Thyroid gland (tissue), 4 donors: ENCODE results near the gene SEC23B. TPM values are rescaled to one million over a fixed set of nuclear protein-coding genes. Genes with fewer than 3 reads are reported as not detected.

ENCODE experiments used
- DNase-seq, 2 donors: peaks; one replicate each; pipeline ENCODE4 v3.0.0-alpha.2; 2019
- H3K27ac ChIP-seq, 3 donors: fragments of 200-600 bp; sonication (generic); 1 replicate in 2 of 3; 2 replicates in 1 of 3; pipeline ENCODE4 v1.5.1; 2016 to 2019; ENCODE audit warnings: mild to moderate bottlenecking in 1 of 3, moderate library complexity in 1 of 3
- H3K27me3 ChIP-seq: fragments of 200-600 bp; sonication (generic); one replicate; pipeline ENCODE4 v1.5.1; 2019
- H3K36me3 ChIP-seq, 2 donors: fragments of 200-600 bp; sonication (generic); one replicate each; pipeline ENCODE4 v1.5.1; 2016 to 2019
- H3K4me1 ChIP-seq, 2 donors: fragments of 200-600 bp; sonication (generic); one replicate each; pipeline ENCODE4 v1.5.1; 2017 to 2019
- H3K4me3 ChIP-seq, 3 donors: fragments of 200-600 bp; sonication (generic); replicated peaks in 1 of 3; 1 replicate in 2 of 3; 2 replicates in 1 of 3; pipeline ENCODE4 v1.5.1; 2016; ENCODE audit warnings: mild to moderate bottlenecking in 1 of 3
- H3K9me3 ChIP-seq: fragments of 200-600 bp; sonication (generic); one replicate; pipeline ENCODE4 v1.5.1; 2017
- POLR2A ChIP-seq, 2 donors: fragments of 450-650 bp; IDR thresholded peaks; one replicate each; pipeline ENCODE4 v1.6.1; 2017; ENCODE audit warnings: antibody characterized with exemption in 2 of 2, mild to moderate bottlenecking in 2 of 2, moderate library complexity in 1 of 2
- WGBS, 2 donors: methylation state at CpG; one replicate each; pipeline ENCODE4 v1.1.5; 2017; 5-methylcytosine and 5-hydroxymethylcytosine counted together
- intact Hi-C: fragments of 100-400 bp; cut with DNase I; formaldehyde crosslinking; loops from one replicate; pipeline ENCODE4 v1.15.1; 2023
- total RNA-seq, 4 donors: library from RNA; depleted of rRNA; stranded (reverse); fragments of >200 nt; gene quantifications; one replicate each; pipeline ENCODE4 v1.2.3, GENCODE V29; 2016
- TF ChIP-seq, protein P1 (sequence below), 6 experiments: fragments of 200-600 bp in 3 of 6; fragments of 450-650 bp in 3 of 6; sonication (generic) in 3 of 6; IDR thresholded peaks; one replicate each; pipeline ENCODE4 v1.5.1; 2016 to 2019; ENCODE audit warnings: antibody characterized with exemption in 6 of 6, mild to moderate bottlenecking in 2 of 6, inconsistent platforms in 1 of 6, moderate library complexity in 1 of 6

The SEC23B gene
- total RNA-seq, 4 donors from 2014 or later = 60.5 to 94.1 (median 84.6) TPM

DNA sequence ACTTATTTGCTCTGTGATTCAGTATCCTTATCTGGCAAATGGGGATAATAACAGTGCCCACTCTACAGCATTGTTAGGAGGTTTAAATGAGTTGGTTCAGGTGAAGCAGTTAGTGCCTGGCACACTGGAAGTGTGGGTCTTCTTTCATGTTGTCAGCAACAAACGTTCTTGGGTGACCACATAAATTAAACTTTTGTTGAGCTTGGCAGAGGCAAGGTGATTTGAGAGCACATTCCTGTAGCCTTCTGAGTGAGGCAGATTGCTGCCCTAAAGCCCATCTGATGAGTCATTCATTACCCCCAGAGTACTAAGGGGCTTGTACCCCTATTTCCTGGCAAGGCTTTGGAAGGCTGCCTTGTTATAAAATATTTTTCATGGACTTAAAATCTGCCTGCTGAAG is 25.8 kb downstream of the SEC23B start:
- no peaks in the 10 kb centered on the region for H3K9me3 ChIP-seq
- 57 to 76% methylated on average over 1 of the region's 1 CpG for WGBS, 2 donors
- H3K27ac ChIP-seq = no peak overlapping the region
- TF ChIP-seq POLR2A (IDR thresholded peaks at IDR 0.05) = no peak
- TF ChIP-seq, protein P1, sequence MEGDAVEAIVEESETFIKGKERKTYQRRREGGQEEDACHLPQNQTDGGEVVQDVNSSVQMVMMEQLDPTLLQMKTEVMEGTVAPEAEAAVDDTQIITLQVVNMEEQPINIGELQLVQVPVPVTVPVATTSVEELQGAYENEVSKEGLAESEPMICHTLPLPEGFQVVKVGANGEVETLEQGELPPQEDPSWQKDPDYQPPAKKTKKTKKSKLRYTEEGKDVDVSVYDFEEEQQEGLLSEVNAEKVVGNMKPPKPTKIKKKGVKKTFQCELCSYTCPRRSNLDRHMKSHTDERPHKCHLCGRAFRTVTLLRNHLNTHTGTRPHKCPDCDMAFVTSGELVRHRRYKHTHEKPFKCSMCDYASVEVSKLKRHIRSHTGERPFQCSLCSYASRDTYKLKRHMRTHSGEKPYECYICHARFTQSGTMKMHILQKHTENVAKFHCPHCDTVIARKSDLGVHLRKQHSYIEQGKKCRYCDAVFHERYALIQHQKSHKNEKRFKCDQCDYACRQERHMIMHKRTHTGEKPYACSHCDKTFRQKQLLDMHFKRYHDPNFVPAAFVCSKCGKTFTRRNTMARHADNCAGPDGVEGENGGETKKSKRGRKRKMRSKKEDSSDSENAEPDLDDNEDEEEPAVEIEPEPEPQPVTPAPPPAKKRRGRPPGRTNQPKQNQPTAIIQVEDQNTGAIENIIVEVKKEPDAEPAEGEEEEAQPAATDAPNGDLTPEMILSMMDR (IDR thresholded peaks at IDR 0.05) = no peak
- no peak for DNase-seq
- H3K4me1 ChIP-seq = no peaks in the 10 kb centered on the region
- H3K27me3 ChIP-seq = no peaks in the 10 kb centered on the region
- intact Hi-C loops = no loop called here
- peaks cover 47 to 70% of the 10 kb centered on the region in 2 donors for H3K36me3 ChIP-seq
- H3K4me3 ChIP-seq = no peak overlapping the region

DNA sequence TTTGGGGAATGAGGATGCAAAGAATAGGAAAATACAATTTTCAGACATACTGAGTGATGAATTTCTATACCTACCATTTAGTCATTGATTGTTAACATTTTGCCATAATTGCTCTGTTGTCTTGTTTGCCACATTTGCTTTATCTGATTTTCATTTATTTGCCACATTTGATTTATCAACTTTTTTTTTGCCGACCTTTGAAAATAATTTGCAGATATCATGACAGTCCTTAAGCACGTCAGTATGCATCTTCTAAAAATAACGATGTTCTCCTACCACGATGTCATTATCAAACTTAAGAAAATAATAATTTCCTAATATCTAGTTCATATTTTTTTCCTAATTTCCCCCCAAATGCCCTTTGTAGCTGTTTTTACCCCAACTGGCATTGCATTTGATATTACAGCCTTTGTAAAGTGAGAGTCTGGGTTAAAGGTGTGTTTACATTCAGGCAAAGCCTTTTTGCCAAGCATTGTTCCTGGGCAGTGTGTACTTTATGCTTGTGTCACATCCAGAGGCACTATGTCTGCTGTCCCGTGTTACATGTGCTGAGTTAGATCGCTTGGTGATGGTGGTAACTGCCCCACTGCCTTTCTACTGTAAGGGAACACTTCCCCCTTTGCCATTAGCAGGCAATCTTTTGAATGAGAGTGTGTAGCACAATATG is 26.4 kb downstream of the SEC23B start:
- intact Hi-C loops = no loop called here
- 89 to 97% methylated on average over 6 of the region's 6 CpGs for WGBS, 2 donors
- Histone ChIP-seq H3K36me3 (peaks cover 47 to 64% of the 10 kb centered on the region in 2 donors), H3K9me3 (no peaks in the 10 kb centered on the region), H3K27me3 (no peaks in the 10 kb centered on the region), H3K27ac (no peak overlapping the region), H3K4me3 (no peak overlapping the region), H3K4me1 (no peaks in the 10 kb centered on the region)
- DNase-seq = no peak
- no peak for TF ChIP-seq POLR2A (IDR thresholded peaks at IDR 0.05)
- TF ChIP-seq, protein P1 (IDR thresholded peaks at IDR 0.05) = no peak

DNA sequence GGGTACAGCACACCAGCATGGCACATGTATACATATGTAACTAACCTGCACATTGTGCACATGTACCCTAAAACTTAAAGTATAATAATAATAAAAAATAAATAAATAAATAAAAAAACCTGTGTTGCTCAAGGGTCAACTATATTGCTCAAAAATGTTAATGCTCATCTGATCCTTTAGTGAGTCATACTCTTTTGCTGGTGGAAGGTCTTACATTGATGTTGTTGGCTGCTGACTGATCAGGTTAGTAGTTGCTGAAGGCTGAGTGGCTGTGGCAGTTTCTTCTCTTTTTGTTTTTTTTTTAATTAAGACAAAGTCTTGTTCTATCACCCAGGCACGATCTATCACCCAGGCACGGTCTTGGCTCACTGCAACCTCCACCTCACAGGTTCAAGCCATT is 29.9 kb downstream of the SEC23B start:
- 95 to 100% methylated on average over 2 of the region's 2 CpGs for WGBS, 2 donors
- intact Hi-C loops = no loop called here
- peaks cover 16 to 34% of the 10 kb centered on the region in 2 donors for H3K36me3 ChIP-seq

DNA sequence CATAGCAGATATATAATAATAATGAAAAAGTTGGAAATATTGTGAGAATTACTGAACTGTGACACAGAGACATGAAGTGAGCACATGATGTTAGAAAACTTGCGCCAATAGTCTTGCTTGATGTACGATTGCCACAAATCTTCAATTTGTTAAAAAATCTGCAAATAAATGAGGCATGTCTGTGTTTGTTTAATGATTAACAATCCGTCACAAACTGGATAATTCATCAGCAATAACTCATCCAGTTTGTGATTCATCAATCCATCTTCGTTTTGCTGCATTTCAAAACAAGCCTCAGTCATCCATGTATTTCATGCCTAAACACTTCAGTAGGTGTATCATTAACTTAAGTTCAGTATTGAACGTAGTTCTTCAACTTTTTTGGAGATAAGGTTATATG is 34.0 kb downstream of the SEC23B start:
- peaks cover 6 to 11% of the 10 kb centered on the region in 2 donors for H3K36me3 ChIP-seq
- no peaks in the 10 kb centered on the region for H3K9me3 ChIP-seq
- H3K27me3 ChIP-seq = no peaks in the 10 kb centered on the region
- no peak for DNase-seq
- no peak overlapping the region for H3K27ac ChIP-seq
- 90 to 93% methylated on average over 5 of the region's 5 CpGs for WGBS, 2 donors
- intact Hi-C loops = no loop called here
- peaks cover 0 to 24% of the 10 kb centered on the region in 2 donors for H3K4me1 ChIP-seq
- H3K4me3 ChIP-seq = no peak overlapping the region
- no peak for TF ChIP-seq POLR2A (IDR thresholded peaks at IDR 0.05)
- TF ChIP-seq, protein P1 (IDR thresholded peaks at IDR 0.05) = no peak

More for the DNA sequence above, 29.9 kb downstream of the SEC23B start:
- no peaks in the 10 kb centered on the region for H3K27me3 ChIP-seq
- TF ChIP-seq POLR2A (IDR thresholded peaks at IDR 0.05) = no peak
- TF ChIP-seq, protein P1 (IDR thresholded peaks at IDR 0.05) = no peak
- H3K4me3 ChIP-seq = no peak overlapping the region
- no peak overlapping the region for H3K27ac ChIP-seq
- no peaks in the 10 kb centered on the region for H3K4me1 ChIP-seq
- no peak for DNase-seq
- H3K9me3 ChIP-seq = no peaks in the 10 kb centered on the region

DNA sequence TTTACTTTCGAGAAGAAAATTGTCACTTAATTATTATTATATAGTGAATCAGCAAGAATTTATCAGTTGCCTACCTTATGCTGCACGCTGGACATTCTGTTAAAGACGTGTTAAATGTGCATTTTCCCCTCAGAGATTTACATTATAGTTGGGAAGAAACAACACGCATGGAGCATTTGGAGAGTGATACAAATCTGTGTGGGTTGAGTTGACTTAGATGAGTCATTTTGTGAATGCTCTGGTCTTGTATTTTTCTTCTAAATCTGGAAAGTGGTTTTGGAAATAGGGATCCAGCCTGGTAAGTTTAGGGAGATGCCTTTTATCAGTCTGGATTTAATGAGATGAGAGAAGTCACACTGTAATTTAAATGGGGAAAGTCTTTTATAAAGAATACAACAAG is 35.5 kb downstream of the SEC23B start:
- intact Hi-C loops = no loop called here
- no peak overlapping the region for H3K27ac ChIP-seq
- TF ChIP-seq, protein P1 (IDR thresholded peaks at IDR 0.05) = no peak
- H3K4me1 ChIP-seq = peaks cover 0 to 24% of the 10 kb centered on the region in 2 donors
- no peak for DNase-seq
- WGBS, 2 donors = 93 to 95% methylated on average over 4 of the region's 4 CpGs
- no peak overlapping the region for H3K4me3 ChIP-seq
- peaks cover 10 to 11% of the 10 kb centered on the region in 2 donors for H3K36me3 ChIP-seq
- H3K27me3 ChIP-seq = no peaks in the 10 kb centered on the region
- H3K9me3 ChIP-seq = no peaks in the 10 kb centered on the region
